GM19025 (cell line): ENCODE results near the gene YKT6.

ENCODE experiments used
- ATAC-seq: cut with Tn5 transposase; IDR thresholded peaks from one replicate; pipeline ENCODE4 v1.9.1; 2021; ENCODE audit warnings: mild to moderate bottlenecking, low read depth, moderate library complexity; ENCODE audit not compliant: unreplicated experiment

The YKT6 gene

DNA sequence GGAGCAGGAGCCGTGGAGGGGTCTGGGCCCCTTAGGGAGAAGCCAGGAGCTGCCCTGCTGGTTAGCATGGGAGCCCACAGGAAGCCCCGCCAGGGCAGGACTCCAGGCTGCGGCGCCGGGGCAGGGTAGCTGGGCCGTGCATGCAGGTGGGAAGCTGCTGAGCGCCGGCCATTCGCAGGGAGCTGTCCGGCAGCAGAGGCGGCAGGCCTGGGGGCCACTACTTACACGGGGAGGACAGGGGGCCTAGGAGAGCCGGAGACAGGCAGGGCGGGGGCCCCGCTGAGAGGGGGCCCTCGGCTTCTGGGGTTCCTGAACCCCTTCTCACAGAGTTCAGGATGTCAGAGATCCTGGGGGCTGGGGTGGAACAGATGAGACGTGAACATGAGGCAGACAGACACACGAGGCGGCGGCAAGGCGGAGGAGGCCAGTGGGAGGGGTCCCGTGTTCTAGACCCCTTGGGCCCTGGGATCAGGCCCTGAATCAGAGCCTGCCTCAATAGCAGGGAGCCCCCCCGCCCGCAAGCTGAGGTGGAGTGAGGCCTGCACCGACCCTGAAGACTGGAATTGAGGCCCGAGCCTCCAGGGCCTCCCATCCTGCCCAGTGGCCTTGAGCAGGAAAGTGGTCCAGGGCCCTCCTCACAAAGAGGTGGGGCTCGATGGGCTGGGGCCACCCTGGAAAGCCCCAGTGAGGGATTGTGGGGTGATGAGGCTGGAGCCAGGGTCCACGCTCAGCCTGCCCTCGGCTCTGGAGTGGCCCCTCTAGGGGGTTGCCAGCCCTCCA lies 28.0 kb downstream of the YKT6 start:
- ATAC-seq: no peak

DNA sequence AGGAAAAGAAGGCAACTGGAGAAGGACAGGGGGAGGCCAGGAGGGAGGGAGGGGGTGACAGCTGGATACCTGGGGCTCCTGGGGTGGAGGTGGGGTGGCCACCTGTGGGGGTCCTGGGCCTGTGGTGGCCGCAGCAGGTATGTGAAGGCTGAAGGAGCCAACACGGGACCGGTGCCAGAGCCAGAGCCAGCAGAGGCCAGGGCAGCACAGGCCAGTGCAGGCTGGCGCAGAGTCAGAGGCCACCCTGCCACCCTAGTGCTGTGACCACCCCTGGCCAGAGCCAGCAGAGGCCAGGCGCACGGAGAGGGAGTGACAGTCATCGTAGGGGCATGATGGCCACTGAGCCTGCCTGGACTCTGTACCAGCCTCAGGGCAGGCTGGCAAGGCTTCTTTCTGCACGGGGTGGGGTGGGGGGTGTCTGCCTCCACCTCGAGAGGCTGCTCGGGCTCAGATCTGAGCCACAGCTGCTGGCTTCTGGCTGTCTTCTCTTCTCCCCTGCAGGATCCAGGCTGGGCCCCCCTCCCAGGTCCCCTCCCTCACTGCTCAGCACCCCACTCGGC lies 28.8 kb downstream of the YKT6 start:
- no peak for ATAC-seq

DNA sequence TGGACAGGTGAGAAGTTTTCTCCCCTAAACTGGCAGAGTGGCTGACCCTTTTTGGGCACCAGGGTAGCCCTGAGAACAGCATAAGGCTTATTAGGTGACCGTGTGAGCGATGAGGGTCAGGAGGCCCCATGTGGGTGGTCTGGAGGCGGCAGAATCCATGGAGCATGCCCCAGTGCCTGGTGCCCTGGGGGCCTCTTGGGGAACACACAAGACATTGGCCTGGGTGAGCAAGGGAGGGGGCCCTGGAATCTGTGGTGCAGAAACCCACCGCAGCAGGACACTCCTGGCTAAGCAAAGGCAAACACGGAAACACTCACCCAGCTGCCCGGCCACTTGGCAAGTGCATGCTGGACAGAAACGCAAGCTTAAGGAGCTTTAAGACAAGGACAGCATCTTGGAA lies 29.5 kb downstream of the YKT6 start:
- no peak for ATAC-seq

DNA sequence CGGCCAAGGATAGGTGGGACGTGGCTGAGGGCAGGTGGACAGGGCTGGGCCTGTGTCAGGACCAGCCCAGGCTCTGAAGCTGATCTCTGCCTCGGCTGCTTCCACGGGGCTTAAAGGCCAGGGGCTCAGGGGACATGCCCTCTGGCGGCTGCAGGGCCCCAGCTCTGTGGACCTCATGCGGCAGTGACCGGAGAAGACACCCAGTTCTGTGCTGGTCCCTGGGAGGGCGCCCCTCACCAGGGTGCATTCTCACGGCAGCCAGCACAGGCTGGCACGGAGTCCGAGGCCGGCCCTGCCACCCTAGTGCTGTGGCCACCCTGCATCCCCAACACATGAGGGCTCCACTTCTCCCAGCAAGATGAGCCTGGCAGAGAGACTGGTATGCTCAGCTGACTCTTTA lies 30.3 kb downstream of the YKT6 start:
- ATAC-seq: no peak

DNA sequence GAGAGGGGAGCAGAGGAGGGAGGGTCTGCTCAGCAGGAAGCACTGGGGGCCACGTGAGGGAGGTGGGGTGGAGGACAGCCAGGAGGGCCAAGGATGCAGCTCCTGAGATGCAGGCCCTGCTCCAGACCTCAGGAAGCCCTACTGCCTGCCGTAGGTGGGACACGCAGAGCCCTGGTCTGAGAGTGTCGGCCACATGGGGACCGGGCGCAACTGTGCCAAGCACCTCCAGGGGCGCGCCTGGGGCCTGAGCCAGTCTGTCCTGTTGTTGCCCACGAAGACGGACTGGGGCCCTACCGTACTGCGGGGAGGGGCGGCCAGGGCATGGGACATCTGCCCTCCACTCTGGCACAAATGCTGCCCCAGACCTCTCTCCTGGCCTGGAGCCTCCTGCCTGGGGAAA lies 31.6 kb downstream of the YKT6 start:
- no peak for ATAC-seq

DNA sequence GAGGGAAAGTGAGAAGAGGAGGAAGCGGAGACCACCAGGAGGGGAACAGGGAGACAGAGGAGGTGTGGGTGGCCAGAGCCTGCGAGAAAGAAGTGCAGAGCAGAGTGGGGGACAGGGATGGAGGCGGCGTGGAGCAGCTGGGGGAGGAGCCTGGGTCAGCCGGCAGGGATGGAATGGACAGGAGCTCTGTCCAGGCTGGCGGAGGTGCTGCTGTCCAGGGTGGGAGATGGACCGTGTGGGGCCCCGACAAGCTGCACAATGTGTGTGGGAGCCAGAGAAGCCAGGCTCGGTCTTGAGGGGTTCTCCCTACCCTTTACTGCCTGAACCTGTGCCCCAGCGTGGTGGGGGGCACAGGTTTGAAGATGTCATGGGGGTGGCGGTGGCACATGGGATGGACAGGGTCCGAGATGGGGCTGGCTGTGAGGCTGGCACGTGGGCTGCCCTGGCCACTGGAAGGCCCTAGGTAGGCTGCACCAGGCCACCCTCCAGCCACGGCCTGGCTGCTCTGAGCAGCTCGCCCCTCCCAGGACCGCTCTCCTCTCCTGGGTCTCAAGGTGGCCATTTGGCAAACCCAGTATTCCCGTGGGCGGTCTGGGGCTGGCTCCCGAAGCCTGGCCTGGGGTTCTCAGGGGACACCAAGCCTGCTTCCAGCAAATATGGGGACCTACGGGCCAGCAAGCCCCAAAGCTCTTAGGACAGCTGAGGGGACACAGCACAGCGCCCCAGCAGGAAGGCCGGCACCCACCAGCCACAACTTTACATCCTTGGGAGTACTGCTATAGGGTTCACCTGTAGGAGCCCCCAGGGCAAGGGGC lies 32.3 kb downstream of the YKT6 start:
- no peak for ATAC-seq

DNA sequence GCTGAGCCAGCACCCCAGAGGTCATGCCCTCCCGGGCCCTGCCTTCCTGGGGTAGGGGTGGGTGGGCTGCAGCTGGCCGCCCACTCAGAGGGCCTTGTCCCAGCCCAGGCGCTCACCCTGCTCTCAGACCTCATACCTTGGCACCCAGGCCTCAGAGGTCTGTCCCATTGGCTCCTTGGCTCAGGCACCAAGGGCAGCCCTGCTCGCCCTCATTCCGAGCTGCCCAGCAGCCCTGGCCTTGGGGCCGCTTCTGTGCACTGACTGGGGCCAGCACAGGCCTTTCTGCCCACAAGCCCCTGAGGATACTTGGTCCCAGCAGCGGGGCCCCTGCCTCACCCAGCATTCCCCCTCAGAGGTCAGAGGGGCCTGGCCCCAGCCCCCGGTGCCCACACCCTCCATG lies 34.3 kb downstream of the YKT6 start:
- ATAC-seq: no peak

DNA sequence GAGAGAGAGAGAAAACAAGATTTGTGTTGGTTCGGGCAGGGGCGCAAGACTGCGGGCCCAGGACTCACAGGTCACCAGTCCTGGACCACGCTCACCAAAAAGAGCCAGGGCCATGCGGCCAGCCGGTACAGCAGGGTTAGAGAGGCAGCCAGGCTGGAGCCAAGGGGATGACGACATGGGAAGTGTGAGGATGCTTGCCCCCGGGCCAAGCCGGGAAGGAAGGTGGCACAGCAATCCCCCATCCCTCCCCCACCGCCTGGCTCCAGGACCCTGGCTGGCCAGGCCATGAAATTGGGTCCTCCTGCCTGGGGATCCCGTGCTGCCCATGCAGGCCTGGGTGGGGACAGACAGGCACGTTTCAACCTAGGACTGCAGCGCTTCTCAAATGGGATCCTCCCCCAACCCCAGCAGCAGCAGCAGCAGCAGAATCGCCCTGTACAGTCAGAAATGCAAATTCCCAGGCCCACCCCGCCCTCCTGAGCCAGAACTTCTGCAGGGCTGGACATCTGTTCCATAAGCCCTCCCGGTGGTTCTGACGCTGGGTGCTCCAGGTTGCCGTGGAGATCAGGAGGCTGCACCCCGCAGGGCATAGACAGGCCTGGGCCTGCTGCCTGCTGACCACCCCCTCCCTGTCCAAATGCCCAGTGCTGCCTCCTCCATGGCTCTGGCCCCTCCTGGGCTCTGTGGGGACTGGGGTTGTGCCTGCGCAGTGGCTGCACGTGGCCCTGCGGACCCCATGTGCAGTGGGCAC lies 35.0 kb downstream of the YKT6 start:
- no peak for ATAC-seq

DNA sequence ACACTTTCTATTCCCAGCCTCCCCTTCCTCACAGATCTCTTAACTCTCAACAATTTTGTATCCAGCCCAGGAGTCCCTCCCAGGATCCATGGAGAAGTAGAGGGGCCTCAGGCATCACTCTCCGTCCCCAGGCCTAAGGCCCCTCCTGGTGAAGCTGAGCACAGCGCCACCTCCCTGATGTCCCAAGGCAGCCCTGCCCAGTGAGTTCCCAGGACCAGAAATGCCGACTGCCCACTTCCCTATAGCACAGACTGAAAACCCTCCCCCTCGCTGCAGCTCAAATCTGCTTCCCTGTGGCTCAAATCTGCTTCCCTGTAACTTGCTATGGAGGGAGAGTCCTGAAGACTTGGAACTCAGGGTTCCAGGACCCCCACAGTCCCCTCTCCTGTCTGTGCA lies 35.6 kb downstream of the YKT6 start:
- ATAC-seq: no peak

DNA sequence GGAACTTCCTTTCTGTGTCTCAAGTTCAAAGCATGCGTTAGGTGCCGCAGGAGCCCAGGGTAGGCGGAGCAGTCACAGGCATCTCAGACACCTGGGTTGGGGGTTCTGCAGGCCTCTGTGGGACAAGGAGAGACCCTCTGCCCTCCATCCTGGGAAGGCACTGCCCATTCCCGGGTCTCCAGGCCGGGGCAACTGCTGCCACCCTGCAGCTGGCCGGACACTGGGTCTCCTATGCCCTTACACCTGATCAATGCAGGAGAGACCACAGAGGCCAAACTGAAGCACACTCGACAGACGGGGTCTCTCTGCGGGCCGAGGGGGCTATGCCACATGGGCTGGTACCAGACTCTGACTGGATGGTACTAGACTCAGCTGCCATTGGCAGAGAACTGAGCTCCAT lies 36.9 kb downstream of the YKT6 start:
- ATAC-seq: no peak

DNA sequence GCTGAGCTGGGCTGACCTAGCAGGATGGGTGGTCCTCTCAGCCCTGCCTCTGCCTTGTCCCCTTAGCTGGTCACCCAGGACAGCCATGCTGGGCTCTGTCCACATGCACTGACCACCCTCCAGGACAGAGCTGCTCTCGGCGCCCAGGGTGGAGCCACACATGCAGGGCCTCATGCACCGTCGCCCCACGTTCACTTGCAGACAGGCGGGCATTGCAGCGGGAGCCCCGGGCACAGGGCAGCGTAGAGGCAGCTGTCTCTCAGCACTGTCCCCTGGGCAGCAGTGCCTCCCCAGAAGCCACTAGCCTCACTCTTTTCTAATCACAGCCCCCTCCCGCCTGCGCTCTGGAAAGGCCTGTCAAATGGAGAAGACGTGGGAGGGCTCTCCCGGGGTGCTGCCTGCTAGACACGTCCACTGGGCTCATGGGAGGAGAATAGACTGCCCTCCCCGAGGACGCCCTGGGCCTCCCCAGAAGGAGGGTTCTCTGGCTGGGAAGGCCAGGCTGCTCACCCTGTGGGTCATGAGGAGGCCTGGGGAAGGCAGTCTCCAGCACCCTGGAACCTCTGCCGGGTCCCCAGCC lies 37.4 kb downstream of the YKT6 start:
- no peak for ATAC-seq

DNA sequence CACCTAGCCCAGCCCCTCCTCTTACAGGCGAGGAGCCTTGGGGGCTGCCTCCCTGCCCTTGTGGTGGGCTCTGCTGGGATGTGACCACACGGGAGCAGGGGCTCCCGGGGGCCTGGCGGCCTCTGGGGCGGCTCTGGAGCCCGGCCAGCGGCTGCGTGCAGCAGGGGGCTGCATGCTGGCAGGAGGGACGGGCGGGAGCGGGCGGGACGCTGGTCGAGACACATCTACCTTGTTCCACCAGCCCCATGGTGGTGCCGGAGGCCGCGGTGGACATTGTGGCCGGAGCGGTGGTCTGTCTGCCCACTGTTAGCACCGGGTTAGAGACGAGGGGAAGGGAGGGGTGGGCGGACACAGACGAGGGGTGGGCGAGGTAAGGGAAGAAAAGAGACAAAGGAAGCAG lies 38.6 kb downstream of the YKT6 start:
- ATAC-seq: no peak

DNA sequence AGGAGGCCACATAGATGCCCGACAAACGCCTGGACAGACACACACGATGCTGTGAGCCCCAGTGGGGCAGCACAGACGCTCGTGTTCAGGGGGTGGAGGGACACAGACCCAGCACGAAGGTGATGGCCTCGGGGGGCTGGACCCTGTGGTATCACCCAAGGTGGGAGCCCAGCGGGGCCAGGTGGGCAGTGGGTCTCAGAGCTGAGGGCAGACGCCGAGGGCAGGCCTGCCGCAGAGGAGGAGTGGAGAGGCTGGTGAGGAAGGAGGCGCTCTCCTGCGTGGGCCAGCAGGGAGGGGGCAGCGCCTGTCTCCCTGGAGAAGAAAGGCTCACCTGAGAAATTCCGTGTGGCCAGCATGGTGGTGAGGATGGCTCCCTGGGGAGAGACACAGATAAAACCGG lies 39.6 kb downstream of the YKT6 start:
- no peak for ATAC-seq

DNA sequence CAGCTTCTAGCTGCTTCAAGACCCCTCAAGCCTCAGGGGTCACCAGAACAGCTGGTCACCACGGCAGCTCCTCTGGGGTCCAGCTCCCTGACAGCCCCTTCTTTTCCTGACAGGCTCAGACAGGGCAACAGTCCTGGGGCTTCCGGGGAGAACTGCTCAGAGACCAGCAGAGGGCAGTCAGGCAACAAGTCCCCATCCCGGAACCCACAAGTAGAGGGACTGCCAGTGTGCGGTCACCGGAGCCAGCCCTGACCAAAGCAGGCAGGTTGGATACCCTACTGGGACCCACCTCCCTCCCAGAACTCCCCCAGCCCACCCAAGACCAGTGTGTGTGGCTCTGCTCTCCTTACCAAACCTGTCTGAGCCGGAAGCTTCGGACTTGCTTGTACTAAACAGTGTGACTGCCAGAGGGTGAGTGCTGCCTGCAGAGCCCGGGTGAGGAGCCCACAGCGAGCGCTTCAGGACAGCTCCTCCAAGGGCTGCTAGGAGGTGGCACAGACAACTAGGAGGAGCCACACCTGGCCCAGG lies 40.3 kb downstream of the YKT6 start:
- peak; percentile 68 for ATAC-seq

DNA sequence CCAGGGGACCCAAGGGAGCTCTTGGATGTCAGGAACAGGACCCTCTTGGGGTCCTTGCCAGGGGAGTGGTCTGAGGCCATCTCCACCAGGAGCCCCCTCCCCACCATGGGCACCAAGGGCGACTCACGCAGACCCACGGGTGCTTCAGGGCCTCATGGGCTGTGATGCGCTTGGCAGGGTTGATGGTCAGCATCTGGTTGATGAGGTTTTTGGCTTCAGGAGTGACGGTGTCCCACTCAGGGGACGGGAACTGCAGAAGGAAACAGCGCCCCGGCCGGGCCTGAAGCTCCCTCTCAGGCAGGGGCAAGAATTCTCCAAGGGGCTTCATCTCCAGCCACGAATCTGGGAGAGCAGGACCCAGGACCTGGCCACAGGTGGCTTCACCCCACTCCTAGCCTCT lies 41.3 kb downstream of the YKT6 start:
- ATAC-seq: no peak

DNA sequence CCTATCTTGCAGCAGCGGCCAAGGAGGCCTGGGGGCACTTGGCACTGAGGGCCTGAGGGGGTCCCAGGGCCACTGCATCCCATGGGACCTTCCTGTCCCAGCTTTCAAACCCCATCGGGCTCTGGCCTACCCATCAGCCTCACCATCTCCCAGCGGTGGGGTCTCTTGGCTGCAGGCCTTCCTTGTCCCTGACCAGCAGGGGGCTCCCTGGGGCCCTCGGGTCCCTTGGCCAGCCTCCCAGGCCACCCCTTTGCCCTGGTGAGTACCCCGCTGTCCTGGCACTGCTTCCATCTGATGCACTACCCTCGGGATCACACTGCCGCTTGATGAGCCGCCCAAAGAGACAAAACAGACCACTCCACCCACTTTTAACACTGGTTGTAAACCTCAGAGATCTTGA lies 43.5 kb downstream of the YKT6 start:
- ATAC-seq: no peak

DNA sequence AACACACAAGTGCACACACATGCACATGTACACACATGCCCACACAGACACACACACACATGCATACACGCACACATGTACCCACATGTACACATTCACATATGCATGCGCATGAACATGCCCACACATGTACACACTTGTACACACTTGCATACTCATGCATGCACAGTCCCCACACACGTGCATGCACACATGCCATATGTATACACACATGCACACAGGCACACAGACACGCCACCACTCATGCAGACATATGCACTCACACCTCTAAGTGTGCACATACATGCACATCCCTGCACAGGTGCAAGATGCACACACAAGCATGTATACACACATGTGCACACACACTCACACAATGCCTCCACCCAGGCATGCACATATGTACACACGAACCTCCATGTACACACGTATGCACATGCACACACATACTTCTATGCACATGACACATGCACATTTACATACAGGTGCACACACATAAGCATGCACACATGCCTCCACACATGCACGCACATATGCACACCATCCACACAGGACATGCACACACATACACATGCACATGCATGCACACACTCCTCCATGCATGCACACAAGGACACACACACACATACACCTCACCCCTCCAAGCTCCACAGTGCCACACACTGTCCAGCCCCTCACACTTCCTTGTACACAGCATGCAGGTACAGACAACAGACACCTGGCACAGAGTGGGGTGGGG lies 45.8 kb downstream of the YKT6 start:
- no peak for ATAC-seq

DNA sequence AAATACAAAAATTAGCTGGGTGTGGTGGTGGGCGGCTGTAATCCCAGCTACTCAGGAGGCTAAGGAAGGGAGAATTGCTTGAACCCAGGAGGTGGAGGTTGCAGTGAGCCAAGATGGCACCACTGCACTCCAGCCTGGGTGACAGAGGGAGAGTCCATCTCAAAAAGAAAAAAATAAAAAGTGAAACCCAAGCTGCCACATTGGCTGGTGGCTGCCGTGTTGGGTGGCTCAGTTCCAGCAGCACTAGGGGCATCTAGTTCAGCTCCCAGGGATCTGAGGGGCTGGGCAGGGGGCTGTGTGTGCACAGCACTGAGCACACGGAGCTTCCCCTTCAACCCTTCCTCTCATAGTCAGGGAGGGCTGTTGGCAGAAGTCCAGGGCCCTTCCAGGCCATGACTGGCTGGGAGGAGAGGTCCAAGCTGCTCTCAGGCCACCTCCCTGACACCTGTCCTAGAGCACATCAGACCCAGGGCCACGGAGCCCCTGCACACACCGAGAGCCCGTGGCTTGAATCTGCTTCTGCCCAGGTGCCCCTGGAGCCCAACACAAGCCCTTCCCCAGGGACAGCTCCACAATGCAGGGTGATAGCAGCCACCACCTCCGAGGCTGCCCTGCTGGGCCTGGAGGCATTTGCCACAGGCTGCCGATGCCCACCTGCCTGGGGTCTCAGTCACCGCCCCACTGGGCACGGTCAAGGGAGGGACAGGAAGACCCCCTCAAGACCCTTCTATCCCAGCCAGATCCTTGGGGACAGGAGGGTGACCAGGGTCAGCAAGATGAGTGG lies 47.3 kb downstream of the YKT6 start:
- ATAC-seq: no peak

DNA sequence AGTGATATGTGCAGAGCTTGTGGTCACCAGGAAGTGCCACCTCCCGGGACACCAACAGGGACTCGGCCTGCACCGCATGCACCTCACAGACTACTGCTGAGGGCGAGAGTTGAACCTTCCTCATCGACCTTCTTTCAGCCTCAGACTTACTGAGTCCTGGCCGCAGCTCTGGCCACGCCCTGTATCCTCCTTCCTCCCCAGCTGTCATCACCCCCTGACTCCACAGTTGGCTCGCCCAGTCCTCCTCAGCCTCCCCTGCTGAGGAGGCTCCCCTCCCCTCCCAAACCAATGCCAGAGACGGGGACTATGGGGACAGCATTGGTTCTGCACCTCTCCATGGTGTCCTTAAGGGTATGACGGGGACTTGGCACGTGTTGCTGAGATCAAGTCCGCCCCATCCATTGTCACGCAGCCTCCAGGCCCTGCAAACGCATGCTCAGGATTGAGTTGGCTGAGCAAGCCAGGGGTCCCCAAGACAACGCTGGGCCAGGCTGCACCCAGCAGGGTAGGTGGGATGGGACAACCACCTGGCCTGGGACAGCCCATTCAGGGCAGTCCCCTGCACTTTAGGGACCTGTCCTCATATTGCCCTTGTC lies 49.0 kb downstream of the YKT6 start:
- no peak for ATAC-seq
